ENCODE measurements around the gene EXOSC6.
A peak's percentile ranks its signal among the peaks of the same experiment; 100 is the strongest.
"Not testable (repeated sequence)": the region's sequence is repeated elsewhere in the genome, so short reads cannot be mapped to it uniquely, and the experiment has no call there.

The EXOSC6 gene

DNA sequence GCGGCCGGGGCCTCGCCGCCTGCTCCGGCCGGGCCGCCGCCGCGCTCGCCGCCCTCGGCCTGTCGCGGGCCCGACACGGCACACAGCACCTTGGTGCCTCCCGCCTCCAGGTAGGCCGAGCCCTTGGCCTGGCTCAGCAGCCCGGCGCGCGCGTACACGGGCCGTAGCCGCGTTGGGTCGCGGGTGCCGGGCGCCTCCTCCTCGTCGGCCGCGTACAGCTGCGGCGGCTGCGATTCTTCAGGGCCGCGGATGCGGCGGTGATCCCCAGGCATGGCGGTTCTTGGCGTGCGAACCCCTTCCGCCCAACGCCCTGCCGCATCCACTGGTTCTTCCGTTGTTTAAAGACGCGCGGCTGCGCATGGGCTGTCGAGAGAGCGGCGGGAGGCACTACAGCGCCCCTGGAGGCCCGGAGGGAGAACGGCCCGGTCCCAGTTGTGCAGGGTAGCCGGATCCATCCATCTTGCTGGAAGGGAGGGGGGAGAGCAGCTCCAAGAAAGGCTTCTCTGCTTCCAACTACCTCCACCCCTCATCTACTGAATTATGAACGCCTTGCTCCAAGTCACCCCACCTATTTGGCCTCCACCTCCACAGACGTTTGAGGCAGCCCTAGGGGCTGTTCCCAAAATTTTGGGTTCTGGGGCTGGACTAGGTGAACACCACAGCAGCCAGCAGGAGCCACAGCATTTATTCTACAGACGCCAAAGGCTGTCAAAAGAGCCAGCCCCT lies at the start of gene EXOSC6:
EXOSC6 (minus strand) TSS at position 312 of the 726 bp plus-strand sequence; CDS start at position 272, 40 bp downstream.
- peak; percentile 91 for DNase-seq

DNA sequence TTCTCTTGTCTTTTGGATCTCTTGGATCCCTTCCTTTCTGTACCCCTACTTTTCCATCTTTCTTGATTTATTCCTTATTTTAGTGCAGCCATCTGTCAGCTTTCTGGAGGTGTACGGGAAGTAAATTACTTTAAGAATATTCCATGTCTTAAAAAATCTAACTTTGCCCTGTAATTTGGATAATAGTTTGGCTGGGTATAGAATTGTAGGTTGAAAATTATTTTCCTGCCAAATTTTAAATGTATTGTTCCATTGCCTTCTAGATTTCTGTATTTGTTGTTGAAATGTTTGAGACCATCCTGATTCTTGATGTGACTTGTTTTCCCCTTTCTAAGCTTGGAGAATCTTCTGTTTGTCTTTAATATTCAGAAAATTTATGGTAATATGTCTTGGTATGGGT lies 49.4 kb upstream of the EXOSC6 start:
- no peak for DNase-seq

DNA sequence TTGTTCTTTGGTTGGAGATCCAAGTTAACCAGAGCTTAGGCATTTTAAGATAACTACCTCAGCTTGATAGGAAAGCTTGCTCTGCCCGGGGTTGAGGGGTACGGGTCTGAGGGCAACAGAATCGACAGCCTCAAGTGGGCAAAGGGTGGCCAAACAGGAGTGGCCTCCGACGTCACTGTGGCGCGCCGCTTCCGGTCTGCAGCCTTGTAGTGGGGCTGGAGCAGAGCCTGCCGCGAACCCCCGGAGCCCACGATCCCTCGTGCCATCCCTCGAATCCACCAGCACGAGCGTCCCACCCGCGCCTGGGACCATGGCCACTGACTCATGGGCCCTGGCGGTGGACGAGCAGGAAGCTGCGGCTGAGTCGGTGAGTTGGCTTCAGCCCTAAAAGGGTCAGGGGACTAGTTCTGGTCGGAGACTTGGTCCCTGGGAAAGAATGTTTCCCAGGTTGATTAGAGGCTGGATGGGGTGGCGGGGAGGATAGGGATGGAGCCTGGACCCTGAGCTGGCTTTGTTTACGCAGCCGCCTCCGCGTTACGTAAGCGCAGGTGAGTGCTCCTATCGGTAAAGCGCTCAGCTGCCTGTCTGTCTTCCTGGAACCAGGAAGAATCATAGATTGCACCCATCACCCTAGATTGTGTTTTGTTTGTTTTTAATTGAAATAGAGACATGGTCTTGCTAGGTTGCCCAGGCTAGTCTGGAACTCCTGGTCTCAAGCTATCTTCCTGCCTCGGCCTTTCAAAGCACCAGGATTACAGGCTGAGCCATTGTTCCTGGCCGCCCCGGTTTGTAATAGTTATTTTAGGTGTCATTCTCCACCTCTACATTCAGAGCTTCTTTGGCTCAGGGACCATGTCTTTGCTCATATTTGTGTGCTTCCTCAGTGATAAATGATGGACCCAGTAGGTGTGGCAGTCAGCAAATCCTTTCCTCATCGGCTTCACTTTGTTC lies 47.5 kb upstream of the EXOSC6 start, which contains the start of gene DDX19B:
DDX19B (plus strand) TSS at position 199 of the 951 bp plus-strand sequence; CDS start at position 311, 112 bp downstream.
- DNase-seq, result peak; percentile 44

DNA sequence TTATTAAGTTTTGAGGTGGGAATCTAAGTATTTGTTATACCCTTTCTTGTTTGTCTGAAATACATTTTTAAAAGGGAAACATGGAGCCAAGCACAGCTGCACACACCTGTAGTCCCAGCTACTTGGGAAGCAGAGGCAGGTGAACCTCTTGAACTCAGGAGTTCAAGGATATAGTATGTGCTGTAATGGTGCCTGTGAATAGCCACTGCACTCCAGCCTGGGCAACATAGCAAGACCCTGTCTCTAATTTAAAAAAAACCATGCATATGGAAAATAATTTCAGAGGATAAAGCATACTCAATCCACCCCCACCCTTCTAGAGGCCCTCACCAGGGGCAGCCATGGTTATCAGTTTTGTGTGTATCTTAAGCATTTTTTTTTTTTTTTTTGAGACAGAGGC lies 43.9 kb upstream of the EXOSC6 start:
- DNase-seq, result no peak

DNA sequence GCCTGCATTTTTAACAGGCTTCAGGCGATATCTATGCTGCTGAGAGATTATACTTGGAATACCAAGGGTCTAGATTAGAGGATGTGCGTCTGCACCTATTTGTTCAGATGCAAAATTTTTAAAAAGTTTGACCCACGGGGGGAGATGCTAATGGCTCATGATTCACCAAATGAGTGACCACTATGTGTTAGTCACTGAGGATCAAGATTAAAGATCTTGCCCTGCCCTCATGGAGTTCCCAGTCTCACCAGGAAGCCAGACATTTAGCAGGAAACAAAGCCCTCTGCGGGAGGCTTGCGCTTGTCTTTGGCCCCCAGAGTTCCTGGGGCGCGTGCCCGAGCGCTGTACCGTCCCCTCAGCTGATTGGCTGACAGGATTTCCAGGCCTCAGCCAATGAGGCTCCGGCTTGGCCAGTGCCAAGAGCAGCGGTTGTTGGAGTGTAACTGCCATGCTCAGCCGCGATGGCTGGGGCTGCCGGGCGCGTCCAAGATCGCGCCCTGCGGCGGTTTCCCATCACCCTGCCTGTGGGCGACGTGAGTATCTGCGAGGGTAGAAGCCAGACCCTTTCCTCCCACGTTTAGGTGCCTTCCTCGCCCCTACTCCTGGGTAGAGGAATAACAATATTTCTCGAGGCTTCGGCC lies 42.8 kb upstream of the EXOSC6 start:
- no peak for DNase-seq

DNA sequence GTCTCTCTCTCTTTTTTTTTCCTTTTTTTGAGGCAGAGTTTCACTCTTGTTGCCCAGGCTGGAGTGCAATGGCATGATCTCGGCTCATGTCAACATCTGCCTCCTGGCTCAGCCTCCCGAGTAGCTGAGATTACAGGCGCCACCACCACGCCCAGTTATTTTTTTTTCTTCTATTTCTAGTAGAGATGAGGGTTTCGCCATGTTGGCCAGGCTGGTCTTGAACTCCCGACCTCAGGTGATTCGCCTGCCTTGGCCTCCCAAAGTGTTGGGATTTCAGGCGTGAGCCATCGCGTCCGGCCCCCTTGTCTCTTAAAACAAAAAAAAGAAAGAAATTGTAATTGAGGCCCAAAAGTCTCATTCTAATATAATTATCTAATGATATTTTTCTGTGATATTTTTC lies 40.4 kb upstream of the EXOSC6 start:
- not testable (repeated sequence) for DNase-seq

DNA sequence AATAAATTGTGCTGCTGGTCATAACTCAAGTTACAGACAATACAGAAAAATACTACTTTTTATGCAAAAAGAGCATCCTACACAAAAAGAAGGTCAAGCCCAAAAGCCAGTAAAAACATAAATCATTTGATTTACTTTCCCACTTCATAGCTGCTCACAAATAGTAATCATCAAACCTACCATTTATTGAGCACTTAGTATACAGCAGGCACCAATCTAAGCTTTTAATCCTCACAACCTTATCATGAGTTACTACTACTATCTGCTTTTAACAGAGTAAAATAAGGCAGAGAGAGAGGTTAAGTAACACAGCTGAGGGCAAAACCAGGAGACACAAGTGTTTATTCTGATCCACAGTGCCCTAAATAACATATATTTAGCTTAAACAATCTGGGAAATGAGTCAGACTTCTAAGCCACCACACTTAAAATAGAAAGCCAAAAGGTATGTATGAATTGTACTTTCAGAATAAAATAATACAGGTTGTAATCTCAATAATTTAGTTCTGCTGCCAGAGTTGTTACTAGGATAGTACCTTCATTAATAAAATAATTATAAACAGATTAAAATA lies 39.3 kb upstream of the EXOSC6 start:
- DNase-seq, result no peak

DNA sequence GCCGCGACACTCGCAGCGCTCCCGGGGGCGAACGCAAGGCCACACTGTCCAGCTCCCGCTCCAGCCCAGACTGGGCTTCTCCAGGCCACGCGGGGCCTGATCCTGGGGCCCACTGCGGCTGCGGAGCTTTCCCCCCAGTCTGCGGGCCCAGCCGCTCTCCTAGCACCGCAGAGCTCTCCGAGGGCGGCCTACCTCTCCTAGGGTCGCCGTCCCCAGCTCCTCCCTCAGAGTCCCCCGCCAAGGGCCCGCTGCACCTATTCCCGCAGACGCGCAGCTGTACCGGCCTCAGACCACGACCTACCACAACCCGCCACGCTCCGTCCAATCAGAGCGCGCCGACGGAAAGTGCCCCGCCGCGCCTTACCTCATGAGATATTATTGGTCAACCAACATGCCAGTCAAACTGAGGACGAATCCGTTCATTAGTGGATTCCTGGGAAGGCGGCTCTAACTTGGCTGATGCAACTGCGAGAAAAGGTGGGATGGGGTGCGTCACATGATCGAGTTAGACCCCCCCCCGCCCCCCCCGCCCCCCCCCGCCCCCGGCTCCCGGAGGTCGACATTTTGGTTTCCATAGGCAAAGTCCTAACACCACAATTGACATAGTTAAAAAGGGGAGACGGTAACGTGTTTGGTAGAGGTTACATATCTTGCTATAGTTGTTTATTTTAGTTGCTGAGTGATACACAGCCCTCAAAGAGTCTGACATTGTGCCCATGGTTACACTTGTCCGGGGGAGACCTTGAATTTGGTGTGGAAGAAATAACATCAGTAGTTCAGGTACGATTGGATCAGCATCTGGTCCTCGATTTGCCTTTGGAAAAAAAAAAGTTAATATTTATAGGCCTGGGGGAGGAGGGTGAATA lies 37.7 kb upstream of the EXOSC6 start, which contains the start of gene AARS1:
AARS1 (minus strand) TSS at position 278 of the 866 bp plus-strand sequence. CDS start 6,743 bp downstream, outside the sequence.
- DNase-seq, result peak; percentile 98

DNA sequence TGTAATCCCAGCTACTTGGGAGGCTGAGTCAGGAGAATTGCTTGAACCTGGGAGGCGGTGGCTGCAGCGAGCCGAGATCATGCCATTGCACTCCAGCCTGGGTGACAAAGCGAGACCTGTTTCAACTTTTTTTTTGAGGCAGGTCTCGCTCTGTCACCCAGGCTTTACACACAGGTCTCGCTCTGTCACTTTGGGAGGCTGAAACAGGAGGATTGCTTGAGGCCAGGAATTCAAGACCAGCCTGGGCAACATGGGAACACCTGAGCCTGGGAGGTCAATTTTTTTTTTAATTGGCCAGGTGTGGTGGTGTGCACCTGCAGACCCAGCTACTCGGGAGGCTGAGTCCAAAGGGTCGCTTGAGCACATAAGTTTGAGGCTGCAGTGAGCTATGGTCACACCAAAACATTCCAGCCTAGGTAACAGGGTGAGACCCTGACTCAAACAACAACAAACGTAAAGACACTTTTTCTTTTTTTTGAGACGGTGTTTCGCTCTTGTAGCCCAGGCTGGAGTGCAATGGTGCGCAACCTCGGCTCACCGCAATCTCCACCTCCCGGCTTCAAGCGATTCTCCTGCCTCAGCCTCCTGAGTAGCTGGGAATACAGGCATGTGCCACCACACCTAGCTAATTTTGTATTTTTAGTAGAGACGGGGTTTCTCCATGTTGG lies 35.7 kb upstream of the EXOSC6 start:
- DNase-seq, result not testable (repeated sequence)

DNA sequence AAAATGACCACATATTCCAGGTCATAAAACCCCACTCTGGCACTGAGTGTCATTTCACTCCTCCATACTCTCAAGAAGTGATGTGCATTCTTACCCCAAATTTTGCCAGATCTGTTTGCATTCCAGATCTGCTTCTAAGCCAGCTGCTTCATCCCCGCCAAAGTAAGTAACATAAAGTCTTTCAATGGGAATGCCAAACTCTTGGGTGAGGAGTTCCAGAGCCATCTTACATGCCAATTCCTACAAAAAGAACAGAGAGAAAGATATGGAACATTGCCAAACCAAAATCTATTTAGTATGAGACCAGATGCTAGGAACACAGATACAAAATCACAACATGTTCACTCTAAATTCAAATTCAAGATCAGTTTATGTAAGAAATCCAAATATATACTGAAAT lies 24.7 kb upstream of the EXOSC6 start:
- DNase-seq, result no peak

DNA sequence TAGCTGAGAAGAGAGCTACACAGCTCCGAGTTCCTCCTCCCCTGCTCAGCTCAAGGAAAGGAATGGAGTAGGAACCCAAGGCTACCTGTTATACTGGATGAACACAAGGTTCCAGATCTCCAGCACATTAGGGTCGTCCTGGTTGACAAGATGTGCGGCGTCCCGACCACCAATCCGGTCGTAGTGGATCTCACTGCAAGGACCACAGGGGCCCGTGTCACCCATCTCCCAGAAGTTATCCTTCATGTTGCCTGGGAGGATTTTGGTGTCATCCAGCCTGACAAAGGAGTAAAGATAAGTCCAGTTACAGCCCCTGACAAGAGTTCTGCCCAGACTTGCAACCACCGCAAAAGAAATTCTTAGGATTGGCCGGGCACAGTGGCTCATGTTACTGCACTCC lies 20.0 kb upstream of the EXOSC6 start:
- DNase-seq, result no peak

DNA sequence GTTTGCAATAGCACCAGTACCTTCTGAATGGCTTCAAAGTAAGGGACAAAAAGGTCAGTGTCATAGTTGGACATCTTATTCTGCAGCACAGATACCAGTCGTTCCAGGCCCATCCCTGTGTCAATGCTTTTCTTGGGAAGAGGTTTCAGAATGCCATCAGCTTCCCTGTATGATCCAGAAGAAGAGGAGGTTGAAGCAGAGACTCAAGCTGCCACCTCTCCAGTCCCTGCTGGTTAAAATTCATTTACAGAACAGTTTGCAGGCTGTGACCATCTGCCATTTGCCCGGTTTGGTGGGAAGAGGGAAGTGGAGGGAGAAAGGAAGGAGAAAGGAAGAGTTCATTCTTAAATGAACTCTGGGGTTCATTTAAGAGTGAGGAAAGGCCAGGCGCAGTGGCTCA lies 18.4 kb upstream of the EXOSC6 start:
- no peak for DNase-seq

DNA sequence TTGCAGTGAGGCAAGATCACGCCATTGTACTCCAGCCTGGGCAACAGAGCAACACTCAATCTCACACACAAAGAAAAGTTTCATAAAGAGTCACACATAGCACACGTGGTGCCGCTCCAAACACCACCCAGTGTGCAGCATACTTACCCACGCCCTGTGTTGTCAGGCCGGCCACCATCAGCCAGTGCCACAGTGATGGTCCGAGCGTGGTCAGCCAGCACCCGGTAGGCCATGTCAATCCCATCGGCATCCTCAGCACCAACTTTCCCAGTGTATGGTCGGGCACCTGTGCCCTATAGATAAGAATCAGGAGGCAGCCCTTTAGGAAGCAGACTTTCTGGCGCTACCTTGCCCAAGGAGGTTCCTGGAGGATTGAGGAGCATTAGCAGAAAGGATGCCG lies 17.7 kb upstream of the EXOSC6 start:
- no peak for DNase-seq

DNA sequence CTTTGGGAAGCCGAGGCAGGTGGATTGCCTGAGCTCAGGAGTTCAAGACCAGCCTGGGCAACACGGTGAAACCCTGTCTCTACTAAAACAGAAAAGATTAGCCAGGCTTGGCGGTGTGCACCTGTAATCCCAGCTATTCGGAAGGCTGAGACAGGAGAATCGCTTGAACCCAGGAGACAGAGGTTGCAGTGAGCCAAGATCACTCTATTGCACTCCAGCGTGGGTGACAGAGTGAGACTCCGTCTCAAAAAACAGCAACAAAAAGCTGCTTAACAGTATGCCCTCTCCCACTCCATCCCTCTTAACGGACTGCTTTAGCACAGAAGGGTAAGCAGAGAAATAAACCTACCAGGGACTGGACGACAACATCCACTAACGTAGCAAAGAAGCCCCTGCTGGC lies 16.2 kb upstream of the EXOSC6 start:
- DNase-seq, result not testable (repeated sequence)

DNA sequence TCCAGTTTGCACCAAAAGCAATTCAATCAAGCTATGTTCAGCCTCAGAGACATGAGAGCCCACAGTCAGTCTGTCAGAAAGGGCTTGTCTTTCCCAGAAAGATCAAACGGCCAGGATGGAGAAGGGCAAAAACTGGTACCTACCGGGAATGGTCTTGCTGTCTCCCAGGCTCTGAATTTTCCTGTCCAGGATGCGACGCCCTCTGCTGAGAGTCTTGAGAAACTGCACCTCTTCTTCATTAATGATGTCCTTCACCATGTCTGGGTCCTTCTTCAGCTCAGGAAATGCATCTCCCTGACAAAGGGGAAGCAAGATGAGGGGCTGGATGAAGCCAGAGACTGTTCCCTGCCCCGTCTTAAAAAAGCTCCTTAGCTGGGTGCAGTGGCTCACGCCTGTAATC lies 15.8 kb upstream of the EXOSC6 start:
- DNase-seq, result no peak

DNA sequence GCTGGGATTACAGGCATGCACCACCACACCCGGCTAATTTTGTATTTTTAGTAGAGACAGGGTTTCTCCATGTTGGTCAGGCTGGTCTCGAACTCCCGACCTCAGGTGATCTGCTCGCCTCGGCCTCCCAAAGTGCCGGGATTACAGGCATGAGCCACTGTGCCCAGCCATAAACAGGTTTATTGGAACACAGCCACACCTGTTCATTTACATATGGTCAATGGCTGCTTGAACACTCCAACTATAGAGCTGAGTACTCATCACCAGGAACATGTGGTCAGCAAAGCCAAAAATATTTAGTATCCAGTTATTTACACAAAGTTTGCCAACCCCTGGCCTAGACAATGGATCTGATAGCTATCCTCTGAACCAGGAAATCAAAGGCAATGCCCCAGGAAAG lies 8.2 kb upstream of the EXOSC6 start:
- not testable (repeated sequence) for DNase-seq

DNA sequence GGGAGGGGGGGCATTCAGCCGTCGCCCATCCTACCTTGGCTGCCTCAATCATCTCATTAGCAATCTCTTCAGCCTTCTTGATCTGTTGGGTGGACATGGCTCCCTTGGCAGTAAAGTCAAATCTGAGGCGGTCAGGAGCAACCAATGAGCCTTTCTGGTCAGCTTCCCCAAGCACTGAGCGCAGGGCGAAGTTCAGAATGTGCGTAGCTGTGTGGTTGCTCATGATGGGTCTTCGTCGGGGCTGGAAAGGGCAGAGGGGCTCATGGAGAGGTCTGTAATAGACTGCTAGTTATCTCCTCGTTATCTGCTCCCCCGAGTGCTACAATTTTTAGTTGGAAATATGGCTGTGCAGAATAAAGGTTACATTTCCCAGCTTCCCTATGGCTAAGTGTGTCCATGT lies 7.2 kb upstream of the EXOSC6 start:
- DNase-seq, result no peak

DNA sequence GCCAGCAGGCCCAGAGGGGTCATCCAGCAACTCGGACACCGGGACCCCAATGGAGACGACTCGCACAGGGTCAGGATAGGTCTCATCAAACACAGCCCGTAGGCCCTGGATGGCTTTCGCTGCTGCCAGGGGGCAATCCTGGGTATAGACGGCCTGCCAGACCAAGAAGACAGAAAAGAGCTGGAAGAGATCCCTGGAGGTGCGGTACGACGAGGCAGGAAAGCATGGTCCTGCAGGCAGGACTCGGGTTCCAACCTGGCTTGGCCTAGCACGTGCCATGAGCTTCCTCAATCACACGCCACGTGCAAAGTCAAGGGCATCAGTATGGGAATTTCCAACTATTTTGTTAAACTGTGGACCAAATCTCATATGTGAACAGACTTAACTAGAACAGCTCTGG lies 6.3 kb upstream of the EXOSC6 start:
- DNase-seq, result no peak

DNA sequence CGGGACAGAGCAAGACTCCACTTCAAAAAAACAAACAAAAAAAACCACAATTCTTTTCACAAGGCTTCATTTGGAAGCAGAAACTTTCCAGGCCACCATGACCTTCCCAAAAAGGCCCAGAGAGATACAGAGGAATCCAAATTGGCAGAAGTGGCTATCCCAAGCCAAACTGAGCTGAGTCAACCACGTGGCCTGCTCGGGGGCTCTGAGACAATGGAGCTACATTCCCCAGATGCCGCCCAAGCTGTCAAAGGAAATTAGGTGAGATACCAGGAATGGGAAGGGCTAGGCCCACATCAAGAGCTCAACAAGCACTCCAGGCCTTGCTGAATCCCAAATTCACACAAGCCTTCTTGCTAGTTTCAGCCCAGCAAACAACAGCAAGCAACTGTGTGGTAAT lies 5.7 kb upstream of the EXOSC6 start:
- no peak for DNase-seq

DNA sequence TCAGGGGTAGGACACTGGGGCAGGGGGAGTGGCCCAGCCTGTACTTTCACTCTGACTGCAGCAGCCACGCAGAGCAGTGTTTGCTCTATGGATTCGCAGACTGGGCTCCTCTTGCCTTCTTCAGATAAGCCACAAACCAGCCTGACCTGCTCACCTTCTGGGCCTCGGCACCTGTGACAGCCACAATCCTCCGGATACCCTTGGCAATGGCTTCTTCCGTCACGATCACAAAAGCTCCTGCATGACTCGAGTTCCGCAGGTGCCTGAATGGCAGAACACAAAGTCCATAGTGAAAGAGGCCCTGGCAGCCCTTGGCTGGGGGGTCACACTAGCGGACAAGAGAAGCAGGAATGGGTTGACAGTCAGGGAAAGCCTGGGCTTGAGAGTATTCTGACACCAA lies 3.8 kb upstream of the EXOSC6 start:
- no peak for DNase-seq

DNA sequence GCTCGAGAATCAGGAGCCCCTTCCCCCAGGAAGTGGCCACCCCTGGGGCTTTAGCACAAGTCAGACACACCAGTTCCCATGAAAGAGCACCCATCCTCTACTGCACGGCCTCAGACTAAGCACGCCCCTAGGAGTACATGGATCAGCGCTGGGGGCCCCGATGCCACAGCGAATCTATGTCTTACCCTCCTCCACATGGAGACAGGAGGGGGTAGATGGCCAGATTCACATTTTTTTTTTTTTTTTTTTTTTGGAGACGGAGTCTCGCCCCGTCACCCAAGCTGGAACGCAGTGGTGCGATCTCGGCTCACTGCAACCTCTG lies 3.2 kb upstream of the EXOSC6 start:
- DNase-seq, result no peak
